ENCODE results near the gene TRAPPC2B. TPM values are rescaled to one million over a fixed set of nuclear protein-coding genes. Genes with fewer than 3 reads are reported as not detected.
A peak's percentile ranks its signal among the peaks of the same experiment; 100 is the strongest.

Gene TRAPPC2B
- total and polyA plus RNA-seq, 2 of the 13 experiments (the other 11 are each of a cell fraction or from before 2014, with no cell fraction given): 13.3 to 17.7 TPM

- TF ChIP-seq NFIC (IDR thresholded peaks at IDR 0.05; ENCODE audit: low read length): no peak
- TF ChIP-seq ZNF468 (CRISPR knock-in tag; IDR thresholded peaks at IDR 0.05): no peak
- TF ChIP-seq PCBP1 (IDR thresholded peaks at IDR 0.05; ENCODE audit: borderline replicate concordance, low read depth, low read length): 0 out of 2 replicates have a peak, but pooled peaks have one; percentile 69
- peak; percentile 33; the same call in 1 of the 2 replicates for TF ChIP-seq KMT2A (CRISPR knock-in tag; IDR thresholded peaks at IDR 0.05)
- TF ChIP-seq CENPT (CRISPR knock-in tag; IDR thresholded peaks at IDR 0.05; ENCODE audit: low read depth): no peak
- no peak for TF ChIP-seq HOXD1 (CRISPR knock-in tag; IDR thresholded peaks at IDR 0.05)
- peak; percentile 71 for TF ChIP-seq ZNF639 (CRISPR knock-in tag; conservative IDR thresholded peaks at IDR 0.05)
- no peak for TF ChIP-seq ZNF30 (CRISPR knock-in tag; IDR thresholded peaks at IDR 0.05)
- TF ChIP-seq ZNF543 (CRISPR knock-in tag; IDR thresholded peaks at IDR 0.05): no peak
- no peak for TF ChIP-seq ZNF432 (CRISPR knock-in tag; IDR thresholded peaks at IDR 0.05; ENCODE audit: borderline replicate concordance)
- no peak for TF ChIP-seq ARID2 (CRISPR knock-in tag; IDR thresholded peaks at IDR 0.05; ENCODE audit: borderline replicate concordance)
- no peak for TF ChIP-seq NR0B2 (CRISPR knock-in tag; IDR thresholded peaks at IDR 0.05)
- TF ChIP-seq ZNF580 (CRISPR knock-in tag; IDR thresholded peaks at IDR 0.05; ENCODE audit: borderline replicate concordance, low read depth): peak; percentile 81; the same call in 1 of the 2 replicates
- no peak for TF ChIP-seq FOSL1 (CRISPR knock-in tag; IDR thresholded peaks at IDR 0.05; ENCODE audit: borderline replicate concordance)
- peak; percentile 50 for TF ChIP-seq SUZ12 (IDR thresholded peaks at IDR 0.05; ENCODE audit: low read depth, low read length)
- TF ChIP-seq NFE2L1 (CRISPR knock-in tag; IDR thresholded peaks at IDR 0.05; ENCODE audit: borderline replicate concordance): no peak
- no peak for TF ChIP-seq ZNF503 (CRISPR knock-in tag; IDR thresholded peaks at IDR 0.05)
- no peak for TF ChIP-seq ZNF746 (CRISPR knock-in tag; IDR thresholded peaks at IDR 0.05)
- no peak for TF ChIP-seq ZNF33B (CRISPR knock-in tag; IDR thresholded peaks at IDR 0.05)
- TF ChIP-seq ZSCAN12 (CRISPR knock-in tag; IDR thresholded peaks at IDR 0.05): no peak
- no peak for TF ChIP-seq ZNF556 (CRISPR knock-in tag; IDR thresholded peaks at IDR 0.05; ENCODE audit: borderline replicate concordance)
- no peak for TF ChIP-seq BRCA1 (CRISPR knock-in tag; IDR thresholded peaks at IDR 0.05)
- peak; percentile 61; the same call in 1 of the 2 replicates for TF ChIP-seq NRL (CRISPR knock-in tag; IDR thresholded peaks at IDR 0.05; ENCODE audit: borderline replicate concordance)
- TF ChIP-seq GMEB1 (CRISPR knock-in tag; IDR thresholded peaks at IDR 0.05; ENCODE audit: borderline replicate concordance): peak; percentile 100
- TF ChIP-seq ZNF333 (CRISPR knock-in tag; IDR thresholded peaks at IDR 0.05; ENCODE audit: borderline replicate concordance): no peak
- TF ChIP-seq TP53 (CRISPR knock-in tag; conservative IDR thresholded peaks at IDR 0.05): no peak
These were observed at the start of gene TRAPPC2B, which contains the start of gene ZNF547 (continued) for GRCh38 chr19:57362997-57363687.
